K562 (cell line): Measurements from ENCODE around the gene SUPT5H. TPM values are rescaled to one million over a fixed set of nuclear protein-coding genes. Genes with fewer than 3 reads are reported as not detected.

Experiments used
- CBFB ChIP-seq: sonication (generic); formaldehyde crosslinking; IDR thresholded peaks from 2 replicates; pipeline ENCODE4 v1.4.0; 2020; ENCODE audit warnings: mild to moderate bottlenecking, missing genetic modification reagents
- CREB3L1 ChIP-seq: fragments of 450-650 bp; IDR thresholded peaks from 2 replicates; pipeline ENCODE4 v1.6.1; 2014; ENCODE audit warnings: low read depth, mild to moderate bottlenecking, moderate library complexity, borderline replicate concordance
- FOXO4 ChIP-seq: fragments of 450-650 bp; formaldehyde crosslinking; IDR thresholded peaks from 2 replicates; pipeline ENCODE4 v1.4.0; 2020; ENCODE audit warnings: mild to moderate bottlenecking, moderate library complexity
- HINFP ChIP-seq: fragments of 450-650 bp; conservative IDR thresholded peaks from 2 replicates; pipeline ENCODE4 v1.6.1; 2016; ENCODE audit warnings: missing genetic modification characterization, low read depth, mild to moderate bottlenecking, control low read depth, missing compliant biosample characterization
- RBM25 ChIP-seq: fragments of 200-400 bp; formaldehyde crosslinking; IDR thresholded peaks from 2 replicates; pipeline ENCODE4 v1.6.1; 2018; ENCODE audit warnings: low read length, low read depth, moderate library complexity; ENCODE audit not compliant: severe bottlenecking
- SIN3B ChIP-seq: fragments of 450-650 bp; IDR thresholded peaks from 2 replicates; pipeline ENCODE4 v1.6.1; 2017; ENCODE audit warnings: low read depth, mild to moderate bottlenecking, moderate library complexity
- TCF7L2 ChIP-seq: fragments of 150-350 bp; IDR thresholded peaks from 2 replicates; pipeline ENCODE4 v1.6.1; 2016; ENCODE audit warnings: low read depth, mild to moderate bottlenecking, low read length, moderate library complexity
- TEAD2 ChIP-seq: fragments of 450-650 bp; IDR thresholded peaks from 2 replicates; pipeline ENCODE4 v1.6.1; 2016; ENCODE audit warnings: missing genetic modification characterization, control low read depth, missing compliant biosample characterization
- ZBTB49 ChIP-seq: sonication (generic); formaldehyde crosslinking; IDR thresholded peaks from 2 replicates; pipeline ENCODE4 v1.8.0; 2022; ENCODE audit warnings: missing genetic modification reagents, mild to moderate bottlenecking, borderline replicate concordance
- ZNF41 ChIP-seq: fragments of 250-450 bp; sonication (Bioruptor Pico); conservative IDR thresholded peaks from 2 replicates; pipeline ENCODE4 v1.4.0; 2020; ENCODE audit warnings: mild to moderate bottlenecking
- ZNF764 ChIP-seq: fragments of 250-450 bp; sonication (Bioruptor Pico); IDR thresholded peaks from 2 replicates; pipeline ENCODE4 v1.4.0; 2020; ENCODE audit warnings: low read depth, mild to moderate bottlenecking, moderate library complexity
- polyA plus RNA-seq, 8 experiments: library from polyadenylated mRNA; depleted of rRNA in 4 of 8; stranded (reverse) in 5 of 8; unstranded in 3 of 8; fragments of >200 nt; fragmentation: Nextera tagmentation in 2 of 8; fragmentation: Illumina TruSeq in 1 of 8; extraction: Ambion mirVana in 2 of 8; extraction: Trizol in 1 of 8; gene quantifications; 2 replicates each; pipeline versions ENCODE4 v1.2.1 to v1.2.3, GENCODE V29; 2011 to 2014; ENCODE audit warnings: inconsistent platforms in 1 of 8, missing spikeins in 1 of 8
- total RNA-seq, 7 experiments: library from RNA; depleted of rRNA in 6 of 7; stranded (reverse); fragments of >200 nt in 6 of 7; fragmentation: Illumina TruSeq in 2 of 7; extraction: Trizol in 2 of 7; gene quantifications; 2 replicates each; pipeline versions ENCODE4 v1.2.1 to v1.2.3, GENCODE V29; 2011 to 2021; ENCODE audit warnings: low replicate concordance in 1 of 7
- TF ChIP-seq, protein P1 (sequence below): IDR thresholded peaks from 2 replicates; pipeline ENCODE4 v1.6.1; 2011; ENCODE audit warnings: borderline replicate concordance, low read depth, mild to moderate bottlenecking, moderate library complexity, low read length; ENCODE audit not compliant: insufficient read depth, poor library complexity, severe bottlenecking

SUPT5H gene
- total and polyA plus RNA-seq, 9 of the 15 experiments (the other 6 are each of a cell fraction or from before 2014, with no cell fraction given): 13.3 to 85.9 (median 35.9) TPM

- TF ChIP-seq, protein P1, sequence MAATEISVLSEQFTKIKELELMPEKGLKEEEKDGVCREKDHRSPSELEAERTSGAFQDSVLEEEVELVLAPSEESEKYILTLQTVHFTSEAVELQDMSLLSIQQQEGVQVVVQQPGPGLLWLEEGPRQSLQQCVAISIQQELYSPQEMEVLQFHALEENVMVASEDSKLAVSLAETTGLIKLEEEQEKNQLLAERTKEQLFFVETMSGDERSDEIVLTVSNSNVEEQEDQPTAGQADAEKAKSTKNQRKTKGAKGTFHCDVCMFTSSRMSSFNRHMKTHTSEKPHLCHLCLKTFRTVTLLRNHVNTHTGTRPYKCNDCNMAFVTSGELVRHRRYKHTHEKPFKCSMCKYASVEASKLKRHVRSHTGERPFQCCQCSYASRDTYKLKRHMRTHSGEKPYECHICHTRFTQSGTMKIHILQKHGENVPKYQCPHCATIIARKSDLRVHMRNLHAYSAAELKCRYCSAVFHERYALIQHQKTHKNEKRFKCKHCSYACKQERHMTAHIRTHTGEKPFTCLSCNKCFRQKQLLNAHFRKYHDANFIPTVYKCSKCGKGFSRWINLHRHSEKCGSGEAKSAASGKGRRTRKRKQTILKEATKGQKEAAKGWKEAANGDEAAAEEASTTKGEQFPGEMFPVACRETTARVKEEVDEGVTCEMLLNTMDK: peak; percentile 85
- TF ChIP-seq TCF7L2 (no peak), CBFB (peak; percentile 91), SIN3B (no peak), ZBTB49 (peak; percentile 80; the same call in 1 of the 2 replicates), ZNF41 (no peak), FOXO4 (CRISPR knock-in tag) (no peak), HINFP (tag) (no peak), CREB3L1 (peak; percentile 95), TEAD2 (tag) (no peak), ZNF764 (CRISPR knock-in tag) (peak; percentile 98), RBM25 (peak; percentile 32)
These were observed 57.4 kb downstream of the SUPT5H start (continued) for GRCh38 chr19:39502640-39503417.
